ENCODE data around the gene A3GALT2.

The A3GALT2 gene

DNA sequence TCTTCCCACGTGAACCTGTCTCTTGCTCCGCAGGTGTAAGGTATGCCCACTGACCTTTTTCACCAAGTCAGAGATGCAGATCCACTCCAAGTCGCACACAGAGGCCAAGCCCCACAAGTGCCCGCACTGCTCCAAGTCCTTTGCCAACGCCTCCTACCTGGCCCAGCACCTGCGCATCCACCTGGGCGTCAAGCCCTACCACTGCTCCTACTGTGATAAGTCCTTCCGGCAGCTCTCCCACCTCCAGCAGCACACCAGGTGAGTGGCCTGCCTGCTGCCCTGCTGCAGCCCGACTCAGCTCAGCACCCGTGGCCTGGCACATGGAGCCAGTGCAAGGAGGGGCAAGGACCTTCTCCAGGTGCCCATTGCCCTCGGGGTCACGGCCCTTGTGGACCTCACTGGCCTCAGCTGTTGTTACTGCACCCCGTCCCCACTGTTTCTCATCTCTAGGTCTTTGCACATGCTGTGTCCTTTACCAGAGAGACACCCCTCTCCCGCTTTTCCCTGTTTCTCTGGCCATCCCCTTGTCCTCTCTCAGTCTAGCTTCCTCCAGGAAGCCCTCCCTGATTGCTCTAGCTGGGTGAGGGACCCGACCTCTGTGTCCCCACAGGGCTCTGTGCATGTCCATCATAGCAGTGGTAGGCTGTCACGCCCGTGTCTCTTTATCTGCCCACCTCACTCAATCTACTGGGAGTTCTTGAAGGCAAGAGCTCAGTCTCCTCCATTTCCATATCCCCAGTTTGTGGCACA is 39.2 kb downstream of the A3GALT2 start:
- Histone ChIP-seq H3K4me3 (ENCODE audit: low read length in 2 of 2) (no peak overlapping the region), H3K4me1 (ENCODE audit: control insufficient read depth, insufficient read depth, low read length) (no peaks in the 10 kb centered on the region), H3K9me3 (ENCODE audit: control insufficient read depth in 2 of 2, low read length in 2 of 2) (no peaks in the 10 kb centered on the region), H3K9ac (ENCODE audit: low read length in 2 of 2) (no peak overlapping the region), H3K27me3 (ENCODE audit: control insufficient read depth in 1 of 2, insufficient read depth in 2 of 2, low read length in 2 of 2) (no peaks in the 10 kb centered on the region), H3K27ac (ENCODE audit: low read length) (no peak overlapping the region), H3K36me3 (ENCODE audit: control insufficient read depth in 2 of 2, insufficient read depth in 2 of 2, low read length in 2 of 2) (peaks cover 26 to 38% of the 10 kb centered on the region in 2 donors)

DNA sequence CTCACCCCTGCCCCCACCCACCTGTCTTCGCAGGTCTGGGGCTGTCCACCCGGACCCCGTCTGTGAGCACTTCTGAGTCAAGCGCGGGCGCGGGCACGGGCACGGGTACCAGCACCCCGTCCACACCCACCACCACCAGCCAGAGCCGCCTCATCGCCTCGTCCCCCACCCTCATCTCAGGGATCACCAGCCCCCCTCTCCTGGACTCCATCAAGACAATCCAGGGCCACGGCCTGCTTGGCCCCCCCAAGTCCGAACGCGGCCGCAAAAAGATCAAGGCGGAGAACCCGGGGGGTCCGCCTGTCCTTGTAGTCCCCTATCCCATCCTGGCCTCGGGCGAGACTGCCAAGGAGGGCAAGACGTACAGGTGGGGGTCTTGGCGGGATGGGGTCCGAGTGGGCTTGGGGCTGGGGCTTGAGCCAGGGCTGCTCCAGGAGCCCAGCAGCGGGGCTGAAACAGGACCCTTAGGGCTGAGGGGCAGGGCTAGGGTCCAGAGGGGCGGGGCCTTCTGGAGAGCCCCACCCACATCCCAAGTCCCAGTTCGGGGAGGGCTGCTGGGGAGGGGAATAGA is 40.7 kb downstream of the A3GALT2 start:
- Histone ChIP-seq H3K9me3 (ENCODE audit: control insufficient read depth in 2 of 2, low read length in 2 of 2) (no peaks in the 10 kb centered on the region), H3K27ac (ENCODE audit: low read length) (no peak overlapping the region), H3K4me3 (ENCODE audit: low read length in 2 of 2) (no peak overlapping the region), H3K27me3 (ENCODE audit: control insufficient read depth in 1 of 2, insufficient read depth in 2 of 2, low read length in 2 of 2) (no peaks in the 10 kb centered on the region), H3K4me1 (ENCODE audit: control insufficient read depth, insufficient read depth, low read length) (no peaks in the 10 kb centered on the region), H3K9ac (ENCODE audit: low read length in 2 of 2) (no peak overlapping the region), H3K36me3 (ENCODE audit: control insufficient read depth in 2 of 2, insufficient read depth in 2 of 2, low read length in 2 of 2) (peaks cover 26 to 39% of the 10 kb centered on the region in 2 donors)

DNA sequence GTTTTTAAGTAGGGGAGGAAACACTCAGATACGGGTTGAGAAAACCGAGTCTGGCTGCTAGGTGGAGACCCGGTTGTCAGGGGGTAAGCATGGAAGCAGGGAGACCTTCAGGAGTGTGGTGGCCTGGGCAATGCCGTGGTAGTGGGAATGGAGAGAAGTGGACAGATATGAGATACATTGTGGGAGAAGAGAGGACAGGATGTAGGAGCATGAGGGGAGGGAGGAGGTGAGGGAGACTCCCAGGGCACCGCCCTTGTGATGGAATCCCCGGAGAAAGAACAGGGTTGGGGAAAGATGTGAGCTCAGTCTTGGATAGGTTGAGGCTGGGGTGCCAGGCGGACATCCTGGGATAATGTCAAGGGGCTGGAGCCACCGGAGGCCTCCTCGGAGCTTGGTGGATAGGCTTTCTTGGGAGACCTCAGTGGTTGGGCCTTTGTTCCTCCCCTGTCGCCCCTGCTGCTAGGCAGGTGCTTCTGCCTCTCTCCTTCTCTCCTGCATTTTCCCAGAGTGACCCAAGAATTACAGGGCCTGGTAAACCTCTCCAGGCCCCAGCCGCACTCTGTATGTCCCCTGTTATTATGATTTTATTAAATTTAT is 43.3 kb downstream of the A3GALT2 start:
- Histone ChIP-seq H3K9ac (ENCODE audit: low read length in 2 of 2) (no peak overlapping the region), H3K4me3 (ENCODE audit: low read length in 2 of 2) (no peak overlapping the region), H3K4me1 (ENCODE audit: control insufficient read depth, insufficient read depth, low read length) (peaks cover 2% of the 10 kb centered on the region), H3K27ac (ENCODE audit: low read length) (no peak overlapping the region), H3K9me3 (ENCODE audit: control insufficient read depth in 2 of 2, low read length in 2 of 2) (no peaks in the 10 kb centered on the region), H3K27me3 (ENCODE audit: control insufficient read depth in 1 of 2, insufficient read depth in 2 of 2, low read length in 2 of 2) (no peaks in the 10 kb centered on the region), H3K36me3 (ENCODE audit: control insufficient read depth in 2 of 2, insufficient read depth in 2 of 2, low read length in 2 of 2) (peaks cover 24 to 29% of the 10 kb centered on the region in 2 donors)

- Histone ChIP-seq H3K36me3 (ENCODE audit: control insufficient read depth in 2 of 2, insufficient read depth in 2 of 2, low read length in 2 of 2) (peaks cover 20 to 28% of the 10 kb centered on the region in 2 donors), H3K27me3 (ENCODE audit: control insufficient read depth in 1 of 2, insufficient read depth in 2 of 2, low read length in 2 of 2) (no peaks in the 10 kb centered on the region), H3K9ac (ENCODE audit: low read length in 2 of 2) (no peak overlapping the region), H3K27ac (ENCODE audit: low read length) (no peak overlapping the region), H3K9me3 (ENCODE audit: control insufficient read depth in 2 of 2, low read length in 2 of 2) (no peaks in the 10 kb centered on the region), H3K4me1 (ENCODE audit: control insufficient read depth, insufficient read depth, low read length) (peaks cover 2% of the 10 kb centered on the region), H3K4me3 (ENCODE audit: low read length in 2 of 2) (no peak overlapping the region)
Measured at GRCh38 chr1:33276573-33277298, 44.2 kb downstream of the A3GALT2 start.

GRCh38 chr1:33275706-33276572 is 45.0 kb downstream of the A3GALT2 start:
- Histone ChIP-seq H3K36me3 (ENCODE audit: control insufficient read depth in 2 of 2, insufficient read depth in 2 of 2, low read length in 2 of 2) (peaks cover 17 to 23% of the 10 kb centered on the region in 2 donors), H3K4me1 (ENCODE audit: control insufficient read depth, insufficient read depth, low read length) (peaks cover 5% of the 10 kb centered on the region), H3K9me3 (ENCODE audit: control insufficient read depth in 2 of 2, low read length in 2 of 2) (no peaks in the 10 kb centered on the region), H3K4me3 (ENCODE audit: low read length in 2 of 2) (no peak overlapping the region), H3K9ac (ENCODE audit: low read length in 2 of 2) (no peak overlapping the region), H3K27me3 (ENCODE audit: control insufficient read depth in 1 of 2, insufficient read depth in 2 of 2, low read length in 2 of 2) (no peaks in the 10 kb centered on the region), H3K27ac (ENCODE audit: low read length) (no peak overlapping the region)

GRCh38 chr1:33275195-33275594 is 45.7 kb downstream of the A3GALT2 start:
- no peak overlapping the region for H3K27ac ChIP-seq (ENCODE audit: low read length)
- no peaks in the 10 kb centered on the region for H3K9me3 ChIP-seq (ENCODE audit: control insufficient read depth in 2 of 2, low read length in 2 of 2)
- H3K9ac ChIP-seq (ENCODE audit: low read length in 2 of 2), result no peak overlapping the region
- H3K36me3 ChIP-seq (ENCODE audit: control insufficient read depth in 2 of 2, insufficient read depth in 2 of 2, low read length in 2 of 2), result peaks cover 16 to 17% of the 10 kb centered on the region in 2 donors
- no peak overlapping the region for H3K4me3 ChIP-seq (ENCODE audit: low read length in 2 of 2)
- no peaks in the 10 kb centered on the region for H3K27me3 ChIP-seq (ENCODE audit: control insufficient read depth in 1 of 2, insufficient read depth in 2 of 2, low read length in 2 of 2)
- peaks cover 5% of the 10 kb centered on the region for H3K4me1 ChIP-seq (ENCODE audit: control insufficient read depth, insufficient read depth, low read length)

DNA sequence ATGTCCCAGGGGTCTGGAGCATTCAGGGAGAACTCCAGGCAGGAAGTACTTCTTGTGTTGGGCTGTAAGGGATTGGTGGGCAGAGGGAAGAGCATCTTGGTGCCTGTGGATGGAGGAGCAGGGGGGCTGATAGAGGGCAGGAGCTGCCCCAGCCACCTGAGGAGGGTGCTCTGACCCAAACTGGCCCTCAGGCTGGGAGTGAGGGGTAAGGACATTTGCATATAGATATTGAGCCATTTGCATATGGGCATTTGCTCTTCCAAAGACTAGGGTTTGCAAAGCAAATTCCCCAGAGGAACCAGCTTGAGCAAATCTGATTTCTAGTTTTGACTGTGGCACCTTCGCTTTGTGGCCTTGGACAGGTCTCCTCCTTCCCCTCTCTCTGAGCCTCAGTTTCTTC is 46.5 kb downstream of the A3GALT2 start:
- no peak overlapping the region for H3K4me3 ChIP-seq (ENCODE audit: low read length in 2 of 2)
- H3K27ac ChIP-seq (ENCODE audit: low read length), result no peak overlapping the region
- no peak overlapping the region for H3K9ac ChIP-seq (ENCODE audit: low read length in 2 of 2)
- no peaks in the 10 kb centered on the region for H3K27me3 ChIP-seq (ENCODE audit: control insufficient read depth in 1 of 2, insufficient read depth in 2 of 2, low read length in 2 of 2)
- H3K36me3 ChIP-seq (ENCODE audit: control insufficient read depth in 2 of 2, insufficient read depth in 2 of 2, low read length in 2 of 2), result peaks cover 17 to 20% of the 10 kb centered on the region in 2 donors
- peaks cover 9% of the 10 kb centered on the region for H3K4me1 ChIP-seq (ENCODE audit: control insufficient read depth, insufficient read depth, low read length)
- H3K9me3 ChIP-seq (ENCODE audit: control insufficient read depth in 2 of 2, low read length in 2 of 2), result no peaks in the 10 kb centered on the region

DNA sequence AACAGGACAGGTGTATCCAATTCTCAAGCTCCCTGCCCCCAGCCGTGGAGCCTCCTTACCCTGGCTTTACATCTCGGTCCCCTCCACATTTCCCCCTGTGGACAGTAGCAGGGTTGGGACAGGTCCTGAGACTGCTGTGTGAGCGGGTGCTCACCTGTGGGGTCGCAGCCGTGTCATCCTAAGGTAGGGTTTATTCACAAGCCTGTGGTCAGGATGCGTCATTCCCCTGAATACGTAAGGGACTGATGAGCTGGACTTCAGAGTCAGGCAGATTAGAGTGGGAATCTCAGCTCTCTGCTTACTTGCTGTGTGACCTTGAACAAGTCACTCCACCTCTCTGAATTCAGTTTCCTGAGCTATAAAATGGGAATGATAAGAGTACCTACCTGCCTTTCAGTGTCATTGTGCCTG is 46.9 kb downstream of the A3GALT2 start:
- H3K27me3 ChIP-seq (ENCODE audit: control insufficient read depth in 1 of 2, insufficient read depth in 2 of 2, low read length in 2 of 2), result no peaks in the 10 kb centered on the region
- no peak overlapping the region for H3K27ac ChIP-seq (ENCODE audit: low read length)
- peaks cover 17 to 20% of the 10 kb centered on the region in 2 donors for H3K36me3 ChIP-seq (ENCODE audit: control insufficient read depth in 2 of 2, insufficient read depth in 2 of 2, low read length in 2 of 2)
- no peaks in the 10 kb centered on the region for H3K9me3 ChIP-seq (ENCODE audit: control insufficient read depth in 2 of 2, low read length in 2 of 2)
- H3K4me3 ChIP-seq (ENCODE audit: low read length in 2 of 2), result no peak overlapping the region
- no peak overlapping the region for H3K9ac ChIP-seq (ENCODE audit: low read length in 2 of 2)
- peaks cover 9% of the 10 kb centered on the region for H3K4me1 ChIP-seq (ENCODE audit: control insufficient read depth, insufficient read depth, low read length)

GRCh38 chr1:33273406-33273805 is 47.5 kb downstream of the A3GALT2 start:
- Histone ChIP-seq H3K27me3 (ENCODE audit: control insufficient read depth in 1 of 2, insufficient read depth in 2 of 2, low read length in 2 of 2) (no peaks in the 10 kb centered on the region), H3K9me3 (ENCODE audit: control insufficient read depth in 2 of 2, low read length in 2 of 2) (no peaks in the 10 kb centered on the region), H3K36me3 (ENCODE audit: control insufficient read depth in 2 of 2, insufficient read depth in 2 of 2, low read length in 2 of 2) (peaks cover 17 to 20% of the 10 kb centered on the region in 2 donors), H3K4me3 (ENCODE audit: low read length in 2 of 2) (no peak overlapping the region), H3K27ac (ENCODE audit: low read length) (no peak overlapping the region), H3K9ac (ENCODE audit: low read length in 2 of 2) (no peak overlapping the region), H3K4me1 (ENCODE audit: control insufficient read depth, insufficient read depth, low read length) (peaks cover 13% of the 10 kb centered on the region)

- Histone ChIP-seq H3K27ac (ENCODE audit: low read length) (no peak overlapping the region), H3K4me1 (ENCODE audit: control insufficient read depth, insufficient read depth, low read length) (peaks cover 13% of the 10 kb centered on the region), H3K9me3 (ENCODE audit: control insufficient read depth in 2 of 2, low read length in 2 of 2) (no peaks in the 10 kb centered on the region), H3K9ac (ENCODE audit: low read length in 2 of 2) (no peak overlapping the region), H3K36me3 (ENCODE audit: control insufficient read depth in 2 of 2, insufficient read depth in 2 of 2, low read length in 2 of 2) (peaks cover 17 to 22% of the 10 kb centered on the region in 2 donors), H3K27me3 (ENCODE audit: control insufficient read depth in 1 of 2, insufficient read depth in 2 of 2, low read length in 2 of 2) (no peaks in the 10 kb centered on the region), H3K4me3 (ENCODE audit: low read length in 2 of 2) (no peak overlapping the region)
Measured at GRCh38 chr1:33272930-33273329, 48.0 kb downstream of the A3GALT2 start.
